Effector memory CD4-positive, alpha-beta T cell (primary cell): ENCODE results near the gene CBARP.

Source experiments
- DNase-seq, 3 donors: peaks; one replicate each; pipeline ENCODE4 v3.0.0-alpha.2; 2020
- H3K27ac ChIP-seq: 2 replicates; pipeline ENCODE4 v1.7.0; 2013; ENCODE audit warnings: mild to moderate bottlenecking, low read length, moderate library complexity; ENCODE audit not compliant: insufficient read depth, poor library complexity, severe bottlenecking
- H3K27me3 ChIP-seq: replicated peaks from 2 replicates; pipeline ENCODE4 v1.7.0; 2013; ENCODE audit warnings: mild to moderate bottlenecking, low read length; ENCODE audit not compliant: insufficient read depth, control insufficient read depth, poor library complexity, severe bottlenecking
- H3K36me3 ChIP-seq: 2 replicates; pipeline ENCODE4 v1.7.0; 2013; ENCODE audit warnings: mild to moderate bottlenecking, low read length, moderate library complexity; ENCODE audit not compliant: control insufficient read depth, insufficient read depth
- H3K4me1 ChIP-seq: 2 replicates; pipeline ENCODE4 v1.7.0; 2013; ENCODE audit warnings: low read length, mild to moderate bottlenecking; ENCODE audit not compliant: control insufficient read depth, insufficient read depth, poor library complexity, severe bottlenecking
- H3K4me3 ChIP-seq: 2 replicates; pipeline ENCODE4 v1.7.0; 2013; ENCODE audit warnings: low read length, low read depth, mild to moderate bottlenecking; ENCODE audit not compliant: insufficient read depth, poor library complexity, severe bottlenecking
- H3K9me3 ChIP-seq: 2 replicates; pipeline ENCODE4 v1.7.0; 2013; ENCODE audit warnings: mild to moderate bottlenecking, low read length, moderate library complexity; ENCODE audit not compliant: control insufficient read depth

The CBARP gene

GRCh38 chr19:1257475-1258162, 19.8 kb upstream of the CBARP start:
- Histone ChIP-seq H3K4me1 (peaks cover 83% of the 10 kb centered on the region), H3K4me3 (no peak overlapping the region), H3K27ac (peak overlapping the region; percentile 97), H3K27me3 (no peaks in the 10 kb centered on the region), H3K9me3 (no peaks in the 10 kb centered on the region), H3K36me3 (peaks cover 48% of the 10 kb centered on the region)
- no peak for DNase-seq

GRCh38 chr19:1256646-1257474, 19.1 kb upstream of the CBARP start:
- H3K27me3 ChIP-seq, result no peaks in the 10 kb centered on the region
- peaks cover 48% of the 10 kb centered on the region for H3K36me3 ChIP-seq
- H3K4me3 ChIP-seq, result no peak overlapping the region
- DNase-seq, result no peak
- no peaks in the 10 kb centered on the region for H3K9me3 ChIP-seq
- peak overlapping the region; percentile 11 for H3K27ac ChIP-seq
- H3K4me1 ChIP-seq, result peaks cover 83% of the 10 kb centered on the region

GRCh38 chr19:1255186-1256161, 17.7 kb upstream of the CBARP start:
- peaks cover 48% of the 10 kb centered on the region for H3K36me3 ChIP-seq
- peaks cover 80% of the 10 kb centered on the region for H3K4me1 ChIP-seq
- DNase-seq, result no peak
- no peaks in the 10 kb centered on the region for H3K27me3 ChIP-seq
- no peak overlapping the region for H3K27ac ChIP-seq
- no peak overlapping the region for H3K4me3 ChIP-seq
- H3K9me3 ChIP-seq, result no peaks in the 10 kb centered on the region

- no peak for DNase-seq
- H3K36me3 ChIP-seq, result peaks cover 48% of the 10 kb centered on the region
- H3K27me3 ChIP-seq, result no peaks in the 10 kb centered on the region
- no peak overlapping the region for H3K27ac ChIP-seq
- no peak overlapping the region for H3K4me3 ChIP-seq
- H3K4me1 ChIP-seq, result peaks cover 72% of the 10 kb centered on the region
- no peaks in the 10 kb centered on the region for H3K9me3 ChIP-seq
Observed at GRCh38 chr19:1254530-1255185, 16.9 kb upstream of the CBARP start.

- H3K4me3 ChIP-seq, result peak overlapping the region; percentile 96
- peaks cover 69% of the 10 kb centered on the region for H3K4me1 ChIP-seq
Observed at GRCh38 chr19:1254081-1254527, 16.3 kb upstream of the CBARP start.

GRCh38 chr19:1253514-1254080, 15.8 kb upstream of the CBARP start:
- H3K9me3 ChIP-seq, result no peaks in the 10 kb centered on the region
- no peaks in the 10 kb centered on the region for H3K27me3 ChIP-seq
- peak overlapping the region; percentile 89 for H3K27ac ChIP-seq
- peaks cover 48% of the 10 kb centered on the region for H3K36me3 ChIP-seq
- no peak for DNase-seq
- peak overlapping the region; percentile 96 for H3K4me3 ChIP-seq
- peaks cover 66% of the 10 kb centered on the region for H3K4me1 ChIP-seq

More at GRCh38 chr19:1254081-1254527, 16.3 kb upstream of the CBARP start:
- Histone ChIP-seq H3K27me3 (no peaks in the 10 kb centered on the region), H3K9me3 (no peaks in the 10 kb centered on the region), H3K36me3 (peaks cover 48% of the 10 kb centered on the region), H3K27ac (peak overlapping the region; percentile 89)
- no peak for DNase-seq

- Histone ChIP-seq H3K4me3 (peak overlapping the region; percentile 96), H3K27ac (peak overlapping the region; percentile 89), H3K9me3 (no peaks in the 10 kb centered on the region), H3K4me1 (peaks cover 62% of the 10 kb centered on the region), H3K36me3 (peaks cover 45% of the 10 kb centered on the region), H3K27me3 (no peaks in the 10 kb centered on the region)
- peak; percentile 70 to 73 (median 73) for DNase-seq
Observed at GRCh38 chr19:1252821-1253513, 15.2 kb upstream of the CBARP start.

- Histone ChIP-seq H3K4me3 (peak overlapping the region; percentile 96), H3K9me3 (no peaks in the 10 kb centered on the region), H3K4me1 (peaks cover 59% of the 10 kb centered on the region), H3K27ac (peak overlapping the region; percentile 89), H3K27me3 (no peaks in the 10 kb centered on the region), H3K36me3 (peaks cover 38% of the 10 kb centered on the region)
- DNase-seq, result peak; percentile 47 to 58 (median 52)
Observed at GRCh38 chr19:1252221-1252820, 14.5 kb upstream of the CBARP start.
